ENCODE results near the gene AMOTL2.

AMOTL2 gene

DNA sequence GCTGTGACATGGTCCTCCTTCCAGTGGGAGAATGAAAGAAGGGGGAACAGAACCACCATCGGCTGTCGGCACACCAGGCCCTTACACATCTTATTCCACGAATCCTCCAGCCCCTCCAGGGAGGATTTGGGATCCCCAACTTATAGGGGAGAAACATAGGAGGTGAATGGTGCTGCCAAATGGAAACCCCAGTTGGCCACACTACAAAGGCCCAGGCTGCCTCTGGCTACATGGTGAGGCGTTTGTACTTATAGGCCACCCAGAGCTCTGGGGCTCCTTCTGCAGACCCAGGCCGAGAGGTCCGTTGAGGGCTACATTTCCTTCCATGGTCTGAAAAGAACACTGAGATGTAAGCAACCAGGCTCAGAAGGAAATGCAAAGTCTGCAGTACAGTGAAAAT lies 12.0 kb downstream of the AMOTL2 start:
- Histone ChIP-seq H3K36me3 (ENCODE audit: control insufficient read depth, insufficient read depth, low read length) (peaks cover 50% of the 10 kb centered on the region), H3K27me3 (ENCODE audit: control insufficient read depth, insufficient read depth, low read length) (no peaks in the 10 kb centered on the region), H3K4me1 (ENCODE audit: control insufficient read depth, insufficient read depth, low read length) (peaks cover 76% of the 10 kb centered on the region), H3K4me3 (ENCODE audit: low read length) (no peak overlapping the region), H3K9ac (ENCODE audit: low read length) (no peak overlapping the region), H3K27ac (ENCODE audit: low read depth, low read length) (peak overlapping the region; percentile 27)

DNA sequence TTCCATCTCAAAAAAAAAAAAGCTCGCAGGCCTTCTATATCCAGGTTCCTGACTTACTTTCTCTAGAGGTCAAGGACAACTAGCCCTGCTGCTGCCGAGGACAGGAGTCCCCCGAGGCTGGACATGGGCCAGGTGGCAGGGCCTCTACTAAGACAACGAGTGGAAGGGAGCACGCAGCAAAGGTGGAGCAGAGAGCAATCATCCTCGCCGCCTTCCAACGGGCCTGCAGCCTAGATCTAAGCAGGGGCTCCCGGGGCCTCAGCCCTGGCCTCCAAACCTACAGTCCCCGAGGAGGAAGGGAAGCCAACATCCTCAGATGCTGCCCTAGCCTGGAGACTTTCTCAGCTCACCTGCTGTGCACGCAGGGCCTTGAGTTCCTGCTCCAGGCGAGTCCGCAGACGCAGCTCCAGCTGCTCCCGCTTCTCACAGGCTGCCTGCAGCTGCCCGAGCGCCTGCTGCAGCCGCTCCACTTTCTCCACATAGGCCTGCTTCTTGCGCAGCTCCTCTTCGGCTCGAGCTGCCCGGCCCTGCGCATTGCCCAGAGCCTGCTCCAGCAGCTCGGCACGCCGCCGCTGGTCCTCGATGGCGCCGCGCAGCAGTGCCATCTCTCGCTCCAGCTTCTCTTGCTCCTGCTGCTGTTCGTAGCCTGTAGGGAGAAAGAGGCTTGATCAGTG lies 12.9 kb downstream of the AMOTL2 start:
- H3K4me1 ChIP-seq (ENCODE audit: control insufficient read depth, insufficient read depth, low read length), result peaks cover 73% of the 10 kb centered on the region
- no peak overlapping the region for H3K27ac ChIP-seq (ENCODE audit: low read depth, low read length)
- H3K9ac ChIP-seq (ENCODE audit: low read length), result no peak overlapping the region
- H3K27me3 ChIP-seq (ENCODE audit: control insufficient read depth, insufficient read depth, low read length), result no peaks in the 10 kb centered on the region
- H3K4me3 ChIP-seq (ENCODE audit: low read length), result no peak overlapping the region
- H3K36me3 ChIP-seq (ENCODE audit: control insufficient read depth, insufficient read depth, low read length), result peaks cover 56% of the 10 kb centered on the region

DNA sequence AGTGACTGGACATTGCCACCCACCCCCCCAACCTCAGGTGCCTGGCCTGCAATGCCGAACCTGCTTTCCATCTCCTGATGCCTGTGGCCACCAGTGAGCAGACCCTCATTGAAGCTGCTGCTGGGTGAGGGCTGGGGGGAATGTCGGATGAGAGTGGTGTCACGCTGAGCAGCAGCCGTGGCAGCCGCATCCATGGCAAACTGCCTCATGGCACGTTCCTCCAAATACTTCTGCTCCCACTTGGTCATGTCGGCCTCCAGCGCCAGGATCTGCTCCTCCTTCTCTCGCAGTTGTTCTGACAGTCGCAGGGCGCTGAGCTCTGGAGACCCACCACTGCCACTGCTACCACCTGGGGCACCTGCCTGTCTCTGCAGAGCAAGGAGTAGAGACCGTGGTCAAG lies 14.2 kb downstream of the AMOTL2 start:
- peak overlapping the region; percentile 77 for H3K27ac ChIP-seq (ENCODE audit: low read depth, low read length)
- H3K4me3 ChIP-seq (ENCODE audit: low read length), result no peak overlapping the region
- H3K4me1 ChIP-seq (ENCODE audit: control insufficient read depth, insufficient read depth, low read length), result peaks cover 62% of the 10 kb centered on the region
- H3K9ac ChIP-seq (ENCODE audit: low read length), result no peak overlapping the region
- peaks cover 48% of the 10 kb centered on the region for H3K36me3 ChIP-seq (ENCODE audit: control insufficient read depth, insufficient read depth, low read length)
- H3K27me3 ChIP-seq (ENCODE audit: control insufficient read depth, insufficient read depth, low read length), result no peaks in the 10 kb centered on the region

DNA sequence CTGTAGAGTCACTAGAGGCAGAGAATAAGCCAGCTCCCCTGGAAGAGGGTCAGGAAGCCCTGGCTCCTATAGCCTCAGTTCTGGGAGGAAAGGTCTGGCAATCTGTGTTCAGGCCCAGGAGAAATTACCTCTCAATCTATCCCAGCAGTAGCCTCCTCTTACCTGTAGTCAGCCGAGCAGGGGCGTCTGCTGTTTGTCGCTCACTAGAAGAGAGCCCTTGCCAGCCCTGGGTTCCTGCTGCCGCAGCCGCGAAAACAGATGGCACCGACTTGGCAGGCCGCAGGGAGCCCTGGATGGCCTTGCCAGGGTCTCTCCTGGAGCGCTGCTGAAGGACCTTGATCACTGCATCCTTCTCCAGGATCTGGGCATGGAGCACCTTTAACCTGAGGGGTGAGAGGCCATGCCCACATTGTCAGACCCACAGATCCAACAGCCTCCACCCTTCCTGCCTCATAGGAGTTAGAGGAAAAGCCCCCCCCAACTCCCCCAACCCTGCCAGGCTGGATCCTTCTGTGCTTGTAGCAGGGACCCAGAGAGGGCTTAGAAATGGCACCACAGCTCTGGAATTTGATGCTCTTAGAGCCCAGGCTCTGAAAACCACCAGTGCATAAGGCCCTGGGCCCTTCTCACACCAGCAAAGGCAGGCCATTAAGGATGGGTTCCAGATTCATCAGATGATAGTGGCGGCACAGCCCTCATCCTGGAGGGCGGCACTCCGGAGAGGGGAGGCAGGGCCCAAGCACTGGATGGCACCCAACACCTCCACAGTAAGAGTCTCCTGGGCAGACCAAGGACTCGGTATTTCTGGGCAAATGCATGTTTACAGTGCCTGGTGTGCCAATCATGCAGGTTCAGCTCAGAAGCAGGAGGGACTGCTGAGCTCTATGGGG lies 14.9 kb downstream of the AMOTL2 start:
- H3K27ac ChIP-seq (ENCODE audit: low read depth, low read length), result peak overlapping the region; percentile 77
- H3K4me1 ChIP-seq (ENCODE audit: control insufficient read depth, insufficient read depth, low read length), result peaks cover 55% of the 10 kb centered on the region
- H3K4me3 ChIP-seq (ENCODE audit: low read length), result no peak overlapping the region
- H3K36me3 ChIP-seq (ENCODE audit: control insufficient read depth, insufficient read depth, low read length), result peaks cover 47% of the 10 kb centered on the region
- H3K27me3 ChIP-seq (ENCODE audit: control insufficient read depth, insufficient read depth, low read length), result no peaks in the 10 kb centered on the region
- no peak overlapping the region for H3K9ac ChIP-seq (ENCODE audit: low read length)

DNA sequence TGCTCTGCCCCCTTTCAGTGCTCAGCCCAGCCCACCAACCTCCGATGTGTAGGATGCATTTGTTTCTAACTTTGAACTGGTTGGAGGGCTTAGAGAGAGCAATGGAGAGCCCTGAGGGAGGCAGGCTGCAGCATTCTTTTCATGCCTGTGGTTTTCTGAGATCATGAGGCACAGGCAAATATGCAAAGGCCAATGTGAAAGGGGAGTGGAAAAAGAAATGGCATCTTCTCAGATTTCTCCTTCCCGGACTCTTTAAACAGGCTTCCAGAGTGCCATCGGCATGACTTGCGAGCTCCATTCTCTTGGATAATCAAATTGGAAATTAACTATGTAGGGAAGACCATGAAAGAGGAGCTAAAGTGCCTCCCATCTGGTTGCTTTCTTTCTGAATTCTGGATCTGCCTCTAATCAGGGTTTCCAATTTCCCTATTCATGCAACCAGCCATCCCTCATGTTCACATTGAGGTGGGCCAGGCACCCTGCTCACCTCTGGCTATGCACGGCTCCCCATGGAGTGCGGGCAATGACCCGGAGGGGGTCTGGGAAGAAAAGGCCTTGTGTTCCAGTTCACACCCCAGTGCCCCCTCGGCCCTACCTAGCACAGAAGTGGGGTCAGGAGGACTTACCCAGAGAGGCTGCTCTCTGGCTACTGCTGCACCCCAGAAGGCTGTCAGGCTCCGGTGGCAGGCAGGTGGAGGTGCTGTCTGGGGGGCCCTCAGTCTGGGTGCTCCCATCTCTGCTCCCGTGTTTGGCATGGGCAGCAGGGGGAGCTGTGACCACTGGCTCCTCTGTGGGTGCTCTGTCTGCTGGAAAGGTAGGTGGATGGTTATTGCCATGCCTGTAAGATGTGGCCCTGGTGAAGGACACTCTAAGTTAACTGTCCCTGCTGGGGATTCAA lies 16.1 kb downstream of the AMOTL2 start:
- peaks cover 51% of the 10 kb centered on the region for H3K36me3 ChIP-seq (ENCODE audit: control insufficient read depth, insufficient read depth, low read length)
- H3K27me3 ChIP-seq (ENCODE audit: control insufficient read depth, insufficient read depth, low read length), result no peaks in the 10 kb centered on the region
- peaks cover 46% of the 10 kb centered on the region for H3K4me1 ChIP-seq (ENCODE audit: control insufficient read depth, insufficient read depth, low read length)
- H3K4me3 ChIP-seq (ENCODE audit: low read length), result no peak overlapping the region
- peak overlapping the region; percentile 77 for H3K27ac ChIP-seq (ENCODE audit: low read depth, low read length)
- H3K9ac ChIP-seq (ENCODE audit: low read length), result no peak overlapping the region

DNA sequence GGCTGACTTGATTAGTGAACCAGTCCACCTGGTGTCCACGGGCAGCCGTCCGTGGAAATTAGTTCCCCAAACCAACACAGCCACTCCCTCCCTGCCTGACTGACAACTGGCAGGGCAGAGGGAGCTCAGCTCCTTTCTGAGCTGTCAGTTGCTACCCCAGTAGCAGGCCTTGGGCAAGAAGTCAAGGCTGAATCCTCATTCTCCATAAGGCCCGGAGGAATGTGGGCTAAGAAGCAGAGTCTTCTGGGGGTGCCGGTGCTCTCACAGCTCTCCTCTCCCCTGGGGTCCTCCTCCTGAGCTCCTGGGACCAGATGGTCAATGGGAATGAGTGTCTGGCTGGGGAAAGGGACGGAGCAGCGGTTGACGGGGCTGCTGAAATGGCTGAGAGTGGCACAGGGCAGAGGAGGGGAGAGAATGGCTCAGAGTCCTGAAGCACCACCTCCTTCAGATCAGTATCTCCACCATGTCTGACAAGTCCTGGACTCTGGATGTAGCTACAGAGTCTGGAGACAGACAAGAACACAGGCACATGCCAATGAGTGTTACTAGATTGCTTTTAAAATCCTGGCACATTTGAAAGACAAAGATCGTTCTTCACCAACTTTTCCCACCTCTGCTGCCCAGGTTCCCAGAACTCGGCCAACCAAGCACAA lies 16.9 kb downstream of the AMOTL2 start:
- H3K27me3 ChIP-seq (ENCODE audit: control insufficient read depth, insufficient read depth, low read length), result no peaks in the 10 kb centered on the region
- peaks cover 45% of the 10 kb centered on the region for H3K4me1 ChIP-seq (ENCODE audit: control insufficient read depth, insufficient read depth, low read length)
- no peak overlapping the region for H3K9ac ChIP-seq (ENCODE audit: low read length)
- H3K4me3 ChIP-seq (ENCODE audit: low read length), result no peak overlapping the region
- peak overlapping the region; percentile 77 for H3K27ac ChIP-seq (ENCODE audit: low read depth, low read length)
- H3K36me3 ChIP-seq (ENCODE audit: control insufficient read depth, insufficient read depth, low read length), result peaks cover 51% of the 10 kb centered on the region

DNA sequence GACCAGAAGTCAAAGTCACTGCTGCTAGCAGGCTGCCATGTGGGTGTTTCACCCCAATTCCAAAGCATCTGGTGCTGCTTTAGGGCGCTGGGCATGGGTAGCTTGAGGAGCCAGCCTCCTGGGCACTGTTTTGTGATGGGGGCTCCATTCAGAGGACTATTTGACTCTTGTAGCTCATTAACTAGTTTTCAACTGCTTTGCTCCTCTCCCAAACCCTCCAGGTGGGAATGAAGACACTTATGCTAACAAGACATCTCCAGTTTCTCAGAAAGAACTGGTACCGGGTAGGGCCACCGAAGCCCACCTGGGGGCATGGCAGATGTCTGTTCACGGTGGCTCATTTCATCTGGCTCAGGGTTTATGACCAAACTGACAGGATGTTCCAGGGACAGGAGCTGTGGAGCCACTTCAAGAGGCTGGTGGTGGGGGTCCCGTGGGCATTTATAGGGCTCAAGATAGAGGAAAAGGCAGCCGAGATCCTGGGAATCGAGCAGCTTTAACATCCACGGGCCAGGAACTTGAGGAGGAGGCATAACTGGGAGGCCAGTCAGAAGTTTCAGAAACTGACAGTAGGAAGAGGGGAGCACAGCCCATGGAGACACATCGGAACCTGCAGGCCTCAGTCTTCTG lies 17.7 kb downstream of the AMOTL2 start:
- Histone ChIP-seq H3K36me3 (ENCODE audit: control insufficient read depth, insufficient read depth, low read length) (peaks cover 44% of the 10 kb centered on the region), H3K4me1 (ENCODE audit: control insufficient read depth, insufficient read depth, low read length) (peaks cover 48% of the 10 kb centered on the region), H3K27ac (ENCODE audit: low read depth, low read length) (peak overlapping the region; percentile 77), H3K4me3 (ENCODE audit: low read length) (no peak overlapping the region), H3K9ac (ENCODE audit: low read length) (no peak overlapping the region), H3K27me3 (ENCODE audit: control insufficient read depth, insufficient read depth, low read length) (no peaks in the 10 kb centered on the region)

DNA sequence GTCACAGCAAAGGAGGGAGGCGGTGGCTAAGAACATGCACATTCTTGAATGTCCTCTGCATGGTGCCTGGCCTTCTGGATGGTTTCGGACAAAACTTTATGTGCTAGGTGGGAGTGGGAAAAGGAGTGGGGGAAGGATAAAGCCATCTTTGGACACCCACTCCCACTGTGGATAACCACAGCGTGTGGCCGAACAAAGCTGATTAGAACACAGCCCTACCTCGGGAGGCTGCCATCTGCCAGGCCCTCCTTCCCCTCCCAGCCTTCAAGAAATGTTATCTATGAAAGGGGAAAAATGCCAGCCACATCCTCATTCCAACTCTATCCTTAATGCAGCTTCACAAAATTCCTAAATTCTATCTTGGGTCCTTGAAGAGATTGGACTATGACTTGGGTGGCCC lies 18.8 kb downstream of the AMOTL2 start:
- Histone ChIP-seq H3K4me3 (ENCODE audit: low read length) (no peak overlapping the region), H3K9ac (ENCODE audit: low read length) (no peak overlapping the region), H3K27ac (ENCODE audit: low read depth, low read length) (no peak overlapping the region), H3K27me3 (ENCODE audit: control insufficient read depth, insufficient read depth, low read length) (no peaks in the 10 kb centered on the region), H3K4me1 (ENCODE audit: control insufficient read depth, insufficient read depth, low read length) (peaks cover 44% of the 10 kb centered on the region), H3K36me3 (ENCODE audit: control insufficient read depth, insufficient read depth, low read length) (peaks cover 35% of the 10 kb centered on the region)

DNA sequence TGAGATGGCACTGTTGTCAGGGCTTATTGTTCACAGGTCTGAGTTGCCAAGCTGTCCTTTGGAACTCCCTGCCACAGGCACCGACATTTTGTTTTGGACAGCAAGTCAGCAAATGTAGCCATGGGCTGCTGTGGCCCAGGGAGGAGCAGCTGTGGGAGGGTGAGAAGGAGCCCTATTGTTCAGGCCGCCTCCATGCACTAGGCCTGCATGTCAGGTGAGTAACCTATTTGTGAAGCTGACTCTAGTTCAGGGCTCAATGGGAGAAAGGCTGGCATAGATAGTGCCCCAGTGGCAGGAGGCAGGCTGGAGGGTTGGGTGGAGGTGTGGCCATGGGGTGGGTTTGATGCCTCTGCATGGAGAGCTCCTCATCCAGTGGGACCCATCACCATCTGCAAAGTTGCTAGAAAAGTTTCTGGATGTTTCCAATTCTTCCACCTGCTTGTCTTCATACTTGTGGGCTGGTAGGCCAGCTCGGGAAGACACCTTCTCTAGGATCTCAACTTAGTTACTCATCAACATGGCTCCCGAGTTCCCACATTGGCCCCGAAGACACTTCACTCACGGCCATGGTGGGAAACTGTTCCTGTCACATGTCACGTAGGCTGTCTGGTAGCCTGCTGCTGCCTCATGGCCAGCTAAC lies 19.5 kb downstream of the AMOTL2 start:
- H3K27me3 ChIP-seq (ENCODE audit: control insufficient read depth, insufficient read depth, low read length), result no peaks in the 10 kb centered on the region
- H3K27ac ChIP-seq (ENCODE audit: low read depth, low read length), result peak overlapping the region; percentile 39
- H3K4me1 ChIP-seq (ENCODE audit: control insufficient read depth, insufficient read depth, low read length), result peaks cover 37% of the 10 kb centered on the region
- no peak overlapping the region for H3K4me3 ChIP-seq (ENCODE audit: low read length)
- no peak overlapping the region for H3K9ac ChIP-seq (ENCODE audit: low read length)
- H3K36me3 ChIP-seq (ENCODE audit: control insufficient read depth, insufficient read depth, low read length), result peaks cover 28% of the 10 kb centered on the region

DNA sequence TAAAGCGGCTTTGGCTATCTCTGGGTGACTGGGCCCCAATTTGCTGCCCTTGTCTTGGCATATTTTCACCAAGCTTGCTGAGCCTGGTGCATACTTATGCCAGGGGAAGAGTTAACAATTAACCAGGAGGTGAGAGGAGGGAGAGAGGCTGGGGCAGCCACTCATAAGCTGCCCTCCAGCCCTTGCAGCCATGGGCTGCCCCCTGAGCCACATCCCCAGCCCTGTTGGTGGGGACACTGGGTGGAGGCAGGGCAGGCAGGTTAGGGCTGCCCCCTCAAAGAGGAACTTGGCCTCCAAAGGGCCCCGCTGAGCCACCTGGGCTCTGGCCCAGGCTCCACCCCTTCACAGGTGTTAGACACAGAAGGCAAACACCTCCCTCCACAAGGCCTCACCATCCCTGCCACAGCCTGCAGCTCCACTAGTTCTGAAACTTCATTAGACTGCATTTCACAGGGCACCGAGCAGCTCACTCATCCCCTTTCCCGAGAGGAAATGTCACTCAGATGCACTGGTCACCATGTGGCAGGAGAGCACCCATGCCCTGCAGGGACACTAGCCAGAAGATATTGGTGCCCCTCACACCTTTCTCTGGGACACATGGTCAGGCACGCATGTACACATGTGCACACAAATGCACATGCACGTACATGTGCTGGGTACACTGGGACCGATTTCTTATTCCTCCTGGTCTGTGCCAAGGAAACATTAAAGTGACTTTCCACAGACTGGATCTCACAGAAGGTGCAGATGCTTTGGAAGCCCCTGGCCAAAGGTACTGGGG lies 20.2 kb downstream of the AMOTL2 start:
- peak overlapping the region; percentile 16 for H3K27ac ChIP-seq (ENCODE audit: low read depth, low read length)
- H3K4me1 ChIP-seq (ENCODE audit: control insufficient read depth, insufficient read depth, low read length), result peaks cover 30% of the 10 kb centered on the region
- peaks cover 23% of the 10 kb centered on the region for H3K36me3 ChIP-seq (ENCODE audit: control insufficient read depth, insufficient read depth, low read length)
- no peak overlapping the region for H3K4me3 ChIP-seq (ENCODE audit: low read length)
- no peaks in the 10 kb centered on the region for H3K27me3 ChIP-seq (ENCODE audit: control insufficient read depth, insufficient read depth, low read length)
- H3K9ac ChIP-seq (ENCODE audit: low read length), result no peak overlapping the region

All from rectal smooth muscle tissue (tissue), 1 donor.